GM12872 (cell line): ENCODE measurements around the gene PSD.

ENCODE experiments used
- TF ChIP-seq, protein P1 (sequence below): IDR thresholded peaks from 3 replicates; pipeline ENCODE4 v1.5.1; 2011; ENCODE audit warnings: low read depth, mild to moderate bottlenecking, low read length, moderate library complexity; ENCODE audit not compliant: insufficient read depth

Gene PSD

DNA sequence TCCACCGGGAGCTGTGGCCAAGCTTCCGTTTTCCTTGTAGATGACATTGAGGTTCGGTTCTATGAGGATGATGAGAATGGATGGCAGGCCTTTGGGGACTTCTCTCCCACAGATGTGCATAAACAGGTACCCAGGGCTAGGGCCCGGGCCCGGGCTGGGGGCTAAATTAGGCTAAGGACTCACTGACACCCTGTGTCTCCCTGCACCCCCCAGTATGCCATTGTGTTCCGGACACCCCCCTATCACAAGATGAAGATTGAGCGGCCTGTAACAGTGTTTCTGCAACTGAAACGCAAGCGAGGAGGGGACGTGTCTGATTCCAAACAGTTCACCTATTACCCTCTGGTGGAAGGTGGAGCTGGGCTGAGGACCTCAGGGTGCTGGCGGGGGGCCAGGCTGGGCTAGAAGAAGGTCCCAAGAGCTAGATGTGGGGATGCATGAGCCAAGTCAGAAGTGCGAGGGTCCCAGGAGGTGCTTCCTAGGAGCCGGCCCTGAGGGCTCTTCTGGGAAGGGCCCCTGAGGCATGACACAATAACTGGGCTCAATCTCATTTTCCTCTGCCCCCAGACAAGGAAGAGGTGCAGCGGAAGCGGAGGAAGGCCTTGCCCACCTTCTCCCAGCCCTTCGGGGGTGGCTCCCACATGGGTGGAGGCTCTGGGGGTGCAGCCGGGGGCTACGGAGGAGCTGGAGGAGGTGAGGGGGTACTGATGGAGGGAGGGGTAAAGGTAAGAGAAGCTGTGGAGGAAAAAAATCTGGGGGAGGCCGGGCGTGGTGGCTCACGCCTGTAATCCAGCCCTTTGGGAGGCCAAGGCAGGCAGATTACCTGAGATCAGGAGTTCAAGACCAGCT is 20.2 kb downstream of the PSD start:
- TF ChIP-seq, protein P1, sequence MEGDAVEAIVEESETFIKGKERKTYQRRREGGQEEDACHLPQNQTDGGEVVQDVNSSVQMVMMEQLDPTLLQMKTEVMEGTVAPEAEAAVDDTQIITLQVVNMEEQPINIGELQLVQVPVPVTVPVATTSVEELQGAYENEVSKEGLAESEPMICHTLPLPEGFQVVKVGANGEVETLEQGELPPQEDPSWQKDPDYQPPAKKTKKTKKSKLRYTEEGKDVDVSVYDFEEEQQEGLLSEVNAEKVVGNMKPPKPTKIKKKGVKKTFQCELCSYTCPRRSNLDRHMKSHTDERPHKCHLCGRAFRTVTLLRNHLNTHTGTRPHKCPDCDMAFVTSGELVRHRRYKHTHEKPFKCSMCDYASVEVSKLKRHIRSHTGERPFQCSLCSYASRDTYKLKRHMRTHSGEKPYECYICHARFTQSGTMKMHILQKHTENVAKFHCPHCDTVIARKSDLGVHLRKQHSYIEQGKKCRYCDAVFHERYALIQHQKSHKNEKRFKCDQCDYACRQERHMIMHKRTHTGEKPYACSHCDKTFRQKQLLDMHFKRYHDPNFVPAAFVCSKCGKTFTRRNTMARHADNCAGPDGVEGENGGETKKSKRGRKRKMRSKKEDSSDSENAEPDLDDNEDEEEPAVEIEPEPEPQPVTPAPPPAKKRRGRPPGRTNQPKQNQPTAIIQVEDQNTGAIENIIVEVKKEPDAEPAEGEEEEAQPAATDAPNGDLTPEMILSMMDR = no peak

- TF ChIP-seq, protein P1 = no peak
Measured at GRCh38 chr10:102397222-102398171, 21.1 kb downstream of the PSD start.

GRCh38 chr10:102396730-102397151 is 21.8 kb downstream of the PSD start:
- TF ChIP-seq, protein P1 = no peak

DNA sequence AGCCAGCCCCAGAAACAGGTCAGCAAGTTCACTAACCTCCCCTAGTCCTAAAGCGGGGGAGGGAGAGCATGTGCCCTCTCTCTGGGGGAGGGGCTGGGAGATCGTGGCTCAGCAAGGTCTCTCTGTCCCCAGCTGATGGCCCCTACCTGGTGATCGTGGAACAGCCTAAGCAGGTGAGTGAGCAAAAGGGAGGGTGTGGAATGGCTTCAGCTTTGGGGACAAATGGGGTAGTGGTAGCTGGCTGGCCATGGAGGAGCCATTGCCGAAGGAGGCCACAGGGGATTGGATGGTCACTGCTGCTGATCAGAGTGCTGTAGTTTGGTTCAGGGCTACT is 22.3 kb downstream of the PSD start:
- TF ChIP-seq, protein P1 = no peak

DNA sequence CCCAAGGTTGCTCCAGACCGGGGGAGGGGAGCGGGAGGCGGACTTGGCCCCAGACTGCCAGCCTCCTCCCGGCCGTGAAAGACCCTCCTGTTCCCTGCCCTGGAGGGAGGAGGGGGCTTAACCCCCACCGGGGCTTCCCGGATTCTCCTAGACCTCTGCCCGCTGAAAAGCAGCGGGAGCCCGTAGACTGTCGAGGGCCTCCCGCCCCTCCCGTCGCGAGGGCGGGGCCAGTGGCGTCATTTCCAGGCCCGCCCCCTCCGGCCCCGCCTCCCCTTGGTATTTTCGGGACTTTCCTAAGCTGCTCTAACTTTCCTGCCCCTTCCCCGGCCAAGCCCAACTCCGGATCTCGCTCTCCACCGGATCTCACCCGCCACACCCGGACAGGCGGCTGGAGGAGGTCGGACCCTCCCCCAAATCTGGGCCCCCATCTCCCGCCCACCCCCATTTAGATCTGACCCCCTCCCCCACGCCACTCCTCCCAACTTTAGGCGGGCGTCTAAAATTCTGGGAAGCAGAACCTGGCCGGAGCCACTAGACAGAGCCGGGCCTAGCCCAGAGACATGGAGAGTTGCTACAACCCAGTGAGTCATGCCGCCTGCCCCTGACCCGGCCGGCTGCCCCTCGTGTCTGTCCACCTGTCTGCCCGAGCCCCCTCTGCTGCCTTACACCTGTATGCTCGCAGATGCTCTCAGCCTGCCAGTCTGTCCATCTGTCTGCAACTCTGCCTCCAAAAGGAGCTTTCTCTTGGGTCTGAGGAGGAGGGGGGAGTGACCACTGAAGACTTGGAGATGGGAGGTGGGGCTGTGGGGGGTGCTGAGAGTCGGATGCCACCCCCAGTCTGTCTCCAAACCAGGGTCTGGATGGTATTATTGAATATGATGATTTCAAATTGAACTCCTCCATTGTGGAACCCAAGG is 22.9 kb downstream of the PSD start, which contains the start of gene NFKB2:
Gene NFKB2 (plus strand): TSS at position 306 of the 917 bp plus-strand sequence. CDS start 255 bp downstream, at position 561.
- TF ChIP-seq, protein P1 = no peak

DNA sequence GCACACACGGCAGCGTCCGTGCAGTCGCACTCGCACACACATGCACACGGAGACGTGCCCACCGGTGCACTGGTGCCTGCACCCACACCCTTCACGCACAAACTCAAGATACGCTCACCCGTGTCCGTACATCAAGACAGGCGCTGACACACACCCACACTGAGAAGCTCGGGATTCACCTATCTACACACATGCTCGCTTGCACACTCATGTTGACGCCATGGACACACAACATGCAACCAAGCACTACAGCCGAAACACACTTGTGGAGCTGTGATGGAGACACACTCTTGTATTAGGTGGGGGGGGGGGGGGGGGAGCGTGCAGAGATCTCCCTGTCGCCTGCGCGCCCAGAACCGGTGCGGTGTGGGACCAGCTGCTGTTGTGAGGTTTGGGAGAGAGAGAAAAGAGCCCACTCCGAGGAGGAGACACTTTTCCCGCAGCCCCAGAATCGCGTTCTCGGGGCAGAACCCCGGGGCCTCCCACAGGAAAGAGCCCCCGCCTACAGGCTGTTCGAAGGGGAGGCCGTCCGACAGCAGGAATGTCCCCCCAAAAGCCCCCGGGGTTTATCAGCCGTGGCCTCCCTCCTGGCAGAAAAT is 23.7 kb downstream of the PSD start:
- TF ChIP-seq, protein P1 = no peak
